ENCODE data around the gene ZNRF3.
"Not testable (repeated sequence)": the region's sequence is repeated elsewhere in the genome, so short reads cannot be mapped to it uniquely, and the experiment has no call there.

Gene ZNRF3

GRCh38 chr22:29073618-29074275, 190.4 kb downstream of the ZNRF3 start:
- no peak for DNase-seq

- DNase-seq: no peak
These were observed 191.0 kb downstream of the ZNRF3 start for GRCh38 chr22:29074276-29074772.

- no peak for DNase-seq
These were observed 194.9 kb downstream of the ZNRF3 start for GRCh38 chr22:29078036-29078868.

- DNase-seq: no peak
These were observed 195.5 kb downstream of the ZNRF3 start for GRCh38 chr22:29078869-29079207.

GRCh38 chr22:29079218-29079901, 196.0 kb downstream of the ZNRF3 start:
- DNase-seq: no peak

GRCh38 chr22:29080106-29080975, 197.0 kb downstream of the ZNRF3 start:
- peak; percentile 6 for DNase-seq

GRCh38 chr22:29081517-29082236, 198.3 kb downstream of the ZNRF3 start:
- DNase-seq: no peak

- DNase-seq: no peak
These were observed 199.6 kb downstream of the ZNRF3 start for GRCh38 chr22:29082826-29083545.

GRCh38 chr22:29083576-29083932, 200.2 kb downstream of the ZNRF3 start:
- DNase-seq: not testable (repeated sequence)

- DNase-seq: no peak
These were observed 200.7 kb downstream of the ZNRF3 start for GRCh38 chr22:29083933-29084591.

- DNase-seq: no peak
These were observed 203.6 kb downstream of the ZNRF3 start for GRCh38 chr22:29087012-29087411.

GRCh38 chr22:29088809-29089208, 205.4 kb downstream of the ZNRF3 start:
- DNase-seq: no peak

- no peak for DNase-seq
These were observed 206.1 kb downstream of the ZNRF3 start for GRCh38 chr22:29089507-29089906.

GRCh38 chr22:29090039-29090438, 206.7 kb downstream of the ZNRF3 start:
- DNase-seq: no peak

- no peak for DNase-seq
These were observed 208.9 kb downstream of the ZNRF3 start for GRCh38 chr22:29092243-29092642.

- no peak for DNase-seq
These were observed 209.7 kb downstream of the ZNRF3 start for GRCh38 chr22:29093030-29093429.

GRCh38 chr22:29093501-29094300, 210.3 kb downstream of the ZNRF3 start:
- peak; percentile 22 for DNase-seq

- no peak for DNase-seq
These were observed 212.1 kb downstream of the ZNRF3 start for GRCh38 chr22:29095459-29095858.

- no peak for DNase-seq
These were observed 213.6 kb downstream of the ZNRF3 start for GRCh38 chr22:29096736-29097669.
